ENCODE results near the gene KLF14. TPM values are rescaled to one million over a fixed set of nuclear protein-coding genes. Genes with fewer than 3 reads are reported as not detected.
A peak's percentile ranks its signal among the peaks of the same experiment; 100 is the strongest.

The KLF14 gene
- total and polyA plus RNA-seq, 9 of the 15 experiments (the other 6 are each of a cell fraction or from before 2014, with no cell fraction given): 0.03 TPM; not detected in 8

DNA sequence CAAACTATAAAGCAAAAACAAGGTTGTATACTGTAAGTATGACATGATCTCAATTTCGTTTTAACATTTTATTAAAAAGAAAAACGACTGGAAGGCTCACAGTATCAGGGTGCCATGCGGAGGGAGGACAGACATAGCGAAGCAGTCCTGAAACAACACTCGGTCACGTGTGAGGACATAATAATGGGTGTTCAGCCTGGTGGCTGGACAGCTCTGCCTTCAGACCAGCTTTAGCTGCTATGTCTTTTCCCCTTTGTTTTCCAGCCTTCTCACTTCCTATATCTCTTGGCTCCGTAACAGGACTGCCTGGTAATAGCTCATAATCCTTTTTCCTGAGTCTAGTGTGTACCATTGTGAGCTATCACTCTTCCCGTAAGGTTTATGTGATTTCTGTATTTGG lies 18.4 kb upstream of the KLF14 start:
- H3K9ac ChIP-seq (ENCODE audit: insufficient read depth in 1 of 2, low read depth in 2 of 2, low read length in 2 of 2): no peak overlapping the region
- ATAC-seq (peak; percentile 55), FAIRE-seq (no peak), DNase-seq (ENCODE audit: extremely low read depth in 1 of 4, low spot score in 3 of 4) (no peak)
- no TSS peak for BruUV-seq (replicated peaks)
- peaks cover 17 to 31% of the 10 kb centered on the region in 2 experiments for H3K27me3 ChIP-seq (ENCODE audit: control insufficient read depth in 2 of 2, insufficient read depth in 2 of 2, low read length in 2 of 2)
- no peaks in the 10 kb centered on the region for H3K9me3 ChIP-seq (replicated peaks; ENCODE audit: control insufficient read depth, insufficient read depth, low read depth, low read length)
- H3K4me2 ChIP-seq (ENCODE audit: insufficient read depth, low read length): no peak overlapping the region
- no peak overlapping the region for H3K27ac ChIP-seq (ENCODE audit: extremely low read depth, low read depth, low read length)
- intact Hi-C loops (cut with micrococcal nuclease) (no loop called here), in situ Hi-C loops (cut with MboI) (loop anchor here (10.0 kb wide), 1 partner anchor 688 kb away; no protein-coding TSS in a partner anchor)
- H2AFZ ChIP-seq (ENCODE audit: low read depth, low read length): no peak overlapping the region
- ChIA-PET CTCF (ENCODE audit: low intra/inter-chr PET ratio) (interaction anchor here (0.6 kb wide), 1 partner anchor 783 kb away, joined by 3 read pairs; no protein-coding TSS in a partner anchor), POLR2A (interaction anchor here (0.7 to 1.3 kb wide), 2 partner anchors 10 to 711 kb away, joined by 3 to 6 read pairs; no protein-coding TSS in a partner anchor)
- no peaks in the 10 kb centered on the region for H3K36me3 ChIP-seq (ENCODE audit: control insufficient read depth, insufficient read depth, low read length)
- no peaks in the 10 kb centered on the region for H3K4me1 ChIP-seq (replicated peaks in 1 of 2; ENCODE audit: control insufficient read depth in 2 of 2, insufficient read depth in 2 of 2, low read length in 2 of 2)
- H4K20me1 ChIP-seq (replicated peaks; ENCODE audit: control insufficient read depth, insufficient read depth, low read length): no peaks in the 10 kb centered on the region
- H3K9me1 ChIP-seq (ENCODE audit: control insufficient read depth, insufficient read depth, low read length): no peaks in the 10 kb centered on the region
- WGBS (ENCODE audit: insufficient coverage, low coverage, missing lambda C conversion rate): 4% methylated on average over 8 of the region's 8 CpGs
- H3K79me2 ChIP-seq (ENCODE audit: control insufficient read depth, insufficient read depth, low read length): no peaks in the 10 kb centered on the region
- no peak overlapping the region for H3K4me3 ChIP-seq
- TF ChIP-seq RAD51 (IDR thresholded peaks at IDR 0.05; ENCODE audit: borderline replicate concordance, low read depth): peak; percentile 58; the same call in 1 of the 2 replicates
- no peak for TF ChIP-seq NCOA6 (IDR thresholded peaks at IDR 0.05)
- no peak for TF ChIP-seq SMAD2 (IDR thresholded peaks at IDR 0.05; ENCODE audit: low read depth, low read length)
- TF ChIP-seq, protein P1, sequence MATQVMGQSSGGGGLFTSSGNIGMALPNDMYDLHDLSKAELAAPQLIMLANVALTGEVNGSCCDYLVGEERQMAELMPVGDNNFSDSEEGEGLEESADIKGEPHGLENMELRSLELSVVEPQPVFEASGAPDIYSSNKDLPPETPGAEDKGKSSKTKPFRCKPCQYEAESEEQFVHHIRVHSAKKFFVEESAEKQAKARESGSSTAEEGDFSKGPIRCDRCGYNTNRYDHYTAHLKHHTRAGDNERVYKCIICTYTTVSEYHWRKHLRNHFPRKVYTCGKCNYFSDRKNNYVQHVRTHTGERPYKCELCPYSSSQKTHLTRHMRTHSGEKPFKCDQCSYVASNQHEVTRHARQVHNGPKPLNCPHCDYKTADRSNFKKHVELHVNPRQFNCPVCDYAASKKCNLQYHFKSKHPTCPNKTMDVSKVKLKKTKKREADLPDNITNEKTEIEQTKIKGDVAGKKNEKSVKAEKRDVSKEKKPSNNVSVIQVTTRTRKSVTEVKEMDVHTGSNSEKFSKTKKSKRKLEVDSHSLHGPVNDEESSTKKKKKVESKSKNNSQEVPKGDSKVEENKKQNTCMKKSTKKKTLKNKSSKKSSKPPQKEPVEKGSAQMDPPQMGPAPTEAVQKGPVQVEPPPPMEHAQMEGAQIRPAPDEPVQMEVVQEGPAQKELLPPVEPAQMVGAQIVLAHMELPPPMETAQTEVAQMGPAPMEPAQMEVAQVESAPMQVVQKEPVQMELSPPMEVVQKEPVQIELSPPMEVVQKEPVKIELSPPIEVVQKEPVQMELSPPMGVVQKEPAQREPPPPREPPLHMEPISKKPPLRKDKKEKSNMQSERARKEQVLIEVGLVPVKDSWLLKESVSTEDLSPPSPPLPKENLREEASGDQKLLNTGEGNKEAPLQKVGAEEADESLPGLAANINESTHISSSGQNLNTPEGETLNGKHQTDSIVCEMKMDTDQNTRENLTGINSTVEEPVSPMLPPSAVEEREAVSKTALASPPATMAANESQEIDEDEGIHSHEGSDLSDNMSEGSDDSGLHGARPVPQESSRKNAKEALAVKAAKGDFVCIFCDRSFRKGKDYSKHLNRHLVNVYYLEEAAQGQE (IDR thresholded peaks at IDR 0.05; ENCODE audit: borderline replicate concordance): peak; percentile 34; the same call in 1 of the 2 replicates
- TF ChIP-seq, protein P1 (CRISPR knock-in tag; IDR thresholded peaks at IDR 0.05; ENCODE audit: low read depth): no peak
- TF ChIP-seq CAMTA2 (CRISPR knock-in tag; conservative IDR thresholded peaks at IDR 0.05): no peak
- peak; percentile 11; the same call in 1 of the 2 replicates for TF ChIP-seq SOX6 (IDR thresholded peaks at IDR 0.05)
- TF ChIP-seq SRF (CRISPR knock-in tag; IDR thresholded peaks at IDR 0.05): no peak
- TF ChIP-seq, protein P2, sequence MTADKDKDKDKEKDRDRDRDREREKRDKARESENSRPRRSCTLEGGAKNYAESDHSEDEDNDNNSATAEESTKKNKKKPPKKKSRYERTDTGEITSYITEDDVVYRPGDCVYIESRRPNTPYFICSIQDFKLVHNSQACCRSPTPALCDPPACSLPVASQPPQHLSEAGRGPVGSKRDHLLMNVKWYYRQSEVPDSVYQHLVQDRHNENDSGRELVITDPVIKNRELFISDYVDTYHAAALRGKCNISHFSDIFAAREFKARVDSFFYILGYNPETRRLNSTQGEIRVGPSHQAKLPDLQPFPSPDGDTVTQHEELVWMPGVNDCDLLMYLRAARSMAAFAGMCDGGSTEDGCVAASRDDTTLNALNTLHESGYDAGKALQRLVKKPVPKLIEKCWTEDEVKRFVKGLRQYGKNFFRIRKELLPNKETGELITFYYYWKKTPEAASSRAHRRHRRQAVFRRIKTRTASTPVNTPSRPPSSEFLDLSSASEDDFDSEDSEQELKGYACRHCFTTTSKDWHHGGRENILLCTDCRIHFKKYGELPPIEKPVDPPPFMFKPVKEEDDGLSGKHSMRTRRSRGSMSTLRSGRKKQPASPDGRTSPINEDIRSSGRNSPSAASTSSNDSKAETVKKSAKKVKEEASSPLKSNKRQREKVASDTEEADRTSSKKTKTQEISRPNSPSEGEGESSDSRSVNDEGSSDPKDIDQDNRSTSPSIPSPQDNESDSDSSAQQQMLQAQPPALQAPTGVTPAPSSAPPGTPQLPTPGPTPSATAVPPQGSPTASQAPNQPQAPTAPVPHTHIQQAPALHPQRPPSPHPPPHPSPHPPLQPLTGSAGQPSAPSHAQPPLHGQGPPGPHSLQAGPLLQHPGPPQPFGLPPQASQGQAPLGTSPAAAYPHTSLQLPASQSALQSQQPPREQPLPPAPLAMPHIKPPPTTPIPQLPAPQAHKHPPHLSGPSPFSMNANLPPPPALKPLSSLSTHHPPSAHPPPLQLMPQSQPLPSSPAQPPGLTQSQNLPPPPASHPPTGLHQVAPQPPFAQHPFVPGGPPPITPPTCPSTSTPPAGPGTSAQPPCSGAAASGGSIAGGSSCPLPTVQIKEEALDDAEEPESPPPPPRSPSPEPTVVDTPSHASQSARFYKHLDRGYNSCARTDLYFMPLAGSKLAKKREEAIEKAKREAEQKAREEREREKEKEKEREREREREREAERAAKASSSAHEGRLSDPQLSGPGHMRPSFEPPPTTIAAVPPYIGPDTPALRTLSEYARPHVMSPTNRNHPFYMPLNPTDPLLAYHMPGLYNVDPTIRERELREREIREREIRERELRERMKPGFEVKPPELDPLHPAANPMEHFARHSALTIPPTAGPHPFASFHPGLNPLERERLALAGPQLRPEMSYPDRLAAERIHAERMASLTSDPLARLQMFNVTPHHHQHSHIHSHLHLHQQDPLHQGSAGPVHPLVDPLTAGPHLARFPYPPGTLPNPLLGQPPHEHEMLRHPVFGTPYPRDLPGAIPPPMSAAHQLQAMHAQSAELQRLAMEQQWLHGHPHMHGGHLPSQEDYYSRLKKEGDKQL (CRISPR knock-in tag; IDR thresholded peaks at IDR 0.05; ENCODE audit: borderline replicate concordance): no peak
- TF ChIP-seq HIVEP1 (CRISPR knock-in tag; IDR thresholded peaks at IDR 0.05): no peak
